HL-60 (cell line): ENCODE results near the gene AMN.

Experiments used
- CTCF ChIP-seq: IDR thresholded peaks from one replicate; pipeline ENCODE4 v1.5.1; 2011; ENCODE audit warnings: low read length, control low read depth, inconsistent platforms; ENCODE audit not compliant: insufficient read depth
- POLR2AphosphoS5 ChIP-seq: IDR thresholded peaks from 2 replicates; pipeline ENCODE4 v1.6.1; 2012; ENCODE audit warnings: low read depth
- REST ChIP-seq: IDR thresholded peaks from 2 replicates; pipeline ENCODE4 v1.6.1; 2012; ENCODE audit warnings: low read depth; ENCODE audit not compliant: insufficient replicate concordance

GRCh38 chr14:102901633-102902032, 20.8 kb upstream of the AMN start:
- TF ChIP-seq CTCF (no peak), POLR2AphosphoS5 (no peak), REST (no peak)
